Stimulated activated memory B cell treated with anti-CD40 and anti-IgM and Interleukin-4, amounts not matched to agents 10 μg/mL and 1 μg/mL and 100 μg/mL, for 72 hours (primary cell): ENCODE measurements around the gene ARPC4.

ENCODE experiments used
- ATAC-seq: fragments of 150-1000 bp; cut with Tn5 transposase; 2 replicates; pipeline ENCODE4 v1.10.0; 2021
- H3K27ac Mint-ChIP-seq: one replicate; pipeline ENCODE4 v1.8.0; 2022; ENCODE audit warnings: mild to moderate bottlenecking, mixed read lengths
- H3K27me3 Mint-ChIP-seq: one replicate; pipeline ENCODE4 v1.8.0; 2022; ENCODE audit warnings: mixed read lengths
- H3K36me3 Mint-ChIP-seq: one replicate; pipeline ENCODE4 v1.8.0; 2022; ENCODE audit warnings: mixed read lengths
- H3K4me1 Mint-ChIP-seq: one replicate; pipeline ENCODE4 v1.8.0; 2022; ENCODE audit warnings: mixed read lengths
- H3K4me3 Mint-ChIP-seq: one replicate; pipeline ENCODE4 v1.8.0; 2022; ENCODE audit warnings: mild to moderate bottlenecking, moderate library complexity, mixed read lengths
- H3K9me3 Mint-ChIP-seq: one replicate; pipeline ENCODE4 v1.8.0; 2022; ENCODE audit warnings: mixed read lengths

ARPC4 gene

DNA sequence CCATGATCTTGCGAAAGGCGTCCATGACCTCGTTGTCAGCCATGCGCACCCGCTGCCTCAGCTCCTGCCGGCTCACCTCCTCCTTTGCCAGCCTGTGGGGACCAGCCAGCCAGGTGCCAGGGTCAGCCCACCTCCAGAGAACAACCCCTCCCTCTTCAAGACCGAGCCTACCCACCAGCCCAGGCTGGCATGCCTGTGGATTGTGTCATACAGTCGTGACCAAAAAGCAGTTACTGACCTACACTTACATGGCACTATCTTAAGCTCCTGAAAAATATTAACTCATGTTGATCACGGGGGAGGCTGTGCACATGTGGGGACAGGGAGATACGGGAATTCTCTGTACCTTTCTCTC, 12.4 kb upstream of the ARPC4 start:
- peak overlapping the region; percentile 55 for H3K4me3 Mint-ChIP-seq
- peaks cover 63% of the 10 kb centered on the region for H3K4me1 Mint-ChIP-seq
- peaks cover 35% of the 10 kb centered on the region for H3K36me3 Mint-ChIP-seq

DNA sequence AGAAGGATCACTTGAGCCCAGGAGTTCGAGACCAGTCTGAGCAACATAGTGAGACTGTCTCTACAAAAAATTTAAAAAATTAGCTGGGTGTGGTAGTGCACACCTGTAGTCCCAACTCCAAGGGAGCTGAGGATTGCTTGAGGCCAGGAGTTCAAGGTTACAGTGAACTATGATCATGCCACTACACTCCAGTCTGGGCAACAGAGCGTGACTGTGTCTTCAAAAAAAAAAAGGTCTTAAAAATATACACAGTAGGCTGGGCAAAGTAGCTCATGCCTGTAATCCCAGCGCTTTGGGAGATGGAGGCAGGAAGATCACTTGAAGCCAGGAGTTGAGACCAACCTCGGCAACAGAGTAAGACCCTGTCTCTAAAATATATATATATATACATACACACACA, 12.0 kb upstream of the ARPC4 start:
- Mint-ChIP-seq H3K36me3 (peaks cover 40% of the 10 kb centered on the region), H3K4me3 (peak overlapping the region; percentile 55), H3K9me3 (no peaks in the 10 kb centered on the region), H3K27ac (peak overlapping the region; percentile 97), H3K4me1 (peaks cover 63% of the 10 kb centered on the region), H3K27me3 (no peaks in the 10 kb centered on the region)
- no peak for ATAC-seq

More for the DNA sequence above, 12.4 kb upstream of the ARPC4 start:
- H3K27me3 Mint-ChIP-seq: no peaks in the 10 kb centered on the region
- peak; percentile 1 for ATAC-seq
- peak overlapping the region; percentile 97 for H3K27ac Mint-ChIP-seq
- no peaks in the 10 kb centered on the region for H3K9me3 Mint-ChIP-seq

DNA sequence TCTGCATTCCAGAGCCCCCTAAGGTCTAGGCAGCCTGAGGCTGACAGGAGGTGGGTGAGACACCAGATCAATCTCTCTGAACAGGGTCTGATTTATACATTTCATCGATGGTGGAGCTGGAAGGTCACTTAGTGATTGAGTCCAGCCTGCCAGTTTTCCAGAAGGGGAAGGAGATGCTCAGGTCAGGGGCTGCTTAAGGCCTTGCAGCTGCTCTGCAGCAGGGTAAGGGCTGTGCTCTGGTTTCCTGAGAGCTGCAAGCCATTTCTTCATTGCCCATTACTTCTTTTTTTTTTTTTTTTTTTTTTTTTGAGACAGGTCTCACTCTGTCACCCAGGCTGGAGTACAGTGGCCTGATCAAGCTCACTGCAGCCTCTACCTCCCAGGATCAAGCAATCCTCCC, 11.3 kb upstream of the ARPC4 start:
- ATAC-seq: no peak
- no peaks in the 10 kb centered on the region for H3K27me3 Mint-ChIP-seq
- no peaks in the 10 kb centered on the region for H3K9me3 Mint-ChIP-seq
- no peak overlapping the region for H3K4me3 Mint-ChIP-seq
- H3K4me1 Mint-ChIP-seq: peaks cover 62% of the 10 kb centered on the region
- peak overlapping the region; percentile 97 for H3K27ac Mint-ChIP-seq
- H3K36me3 Mint-ChIP-seq: peaks cover 46% of the 10 kb centered on the region

DNA sequence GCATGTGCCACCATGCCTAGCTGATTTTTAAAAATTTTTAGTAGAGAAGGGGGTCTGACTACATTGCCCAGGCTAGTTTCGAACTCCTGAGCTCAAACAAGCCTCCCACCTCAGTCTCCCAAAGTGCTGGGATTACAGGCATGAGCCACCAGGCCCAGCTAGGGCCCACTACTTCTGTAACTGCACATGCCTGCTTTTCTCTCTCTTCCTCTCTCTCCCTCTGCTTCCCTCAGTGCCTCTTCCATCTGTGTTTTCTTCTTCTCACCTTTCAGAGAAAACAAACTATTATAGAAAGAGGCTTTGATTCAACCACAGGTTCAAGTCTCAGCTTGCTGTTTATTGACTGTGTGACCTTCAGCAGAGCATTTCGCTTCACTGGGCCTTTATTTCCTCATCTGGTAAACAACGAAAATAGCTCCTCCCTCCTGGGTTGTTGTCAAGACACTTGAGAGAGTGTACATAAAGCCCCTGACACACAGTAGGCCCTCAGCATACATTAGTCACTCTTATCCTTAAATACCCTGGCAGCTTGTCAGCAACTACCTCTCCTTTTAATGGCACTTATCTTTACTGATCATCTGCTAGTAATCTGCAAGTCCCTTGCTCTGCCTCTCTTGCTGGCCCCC, 10.8 kb upstream of the ARPC4 start:
- H3K4me1 Mint-ChIP-seq: peaks cover 58% of the 10 kb centered on the region
- H3K27ac Mint-ChIP-seq: peak overlapping the region; percentile 97
- H3K36me3 Mint-ChIP-seq: peaks cover 51% of the 10 kb centered on the region
- H3K9me3 Mint-ChIP-seq: no peaks in the 10 kb centered on the region
- ATAC-seq: no peak
- no peaks in the 10 kb centered on the region for H3K27me3 Mint-ChIP-seq
- H3K4me3 Mint-ChIP-seq: peak overlapping the region; percentile 26

DNA sequence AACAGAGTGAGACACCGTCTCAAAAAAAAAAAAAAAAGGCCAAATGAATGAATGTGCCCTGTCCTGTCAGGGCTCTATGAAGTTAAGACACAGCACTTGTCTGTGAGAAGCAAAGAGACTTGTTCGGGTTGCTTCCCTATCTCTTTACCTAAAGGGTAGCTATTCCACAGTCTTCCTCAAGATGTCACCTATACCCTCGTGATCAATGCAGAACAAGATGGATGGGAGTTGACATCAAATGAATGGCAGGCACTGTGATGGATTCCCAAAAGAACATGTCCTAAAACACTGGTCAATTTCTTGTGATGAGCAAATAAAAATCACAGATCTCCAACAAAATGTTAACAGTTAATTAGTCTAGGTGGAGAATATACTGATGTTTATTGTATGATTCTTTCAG, 10.1 kb upstream of the ARPC4 start:
- Mint-ChIP-seq H3K27me3 (no peaks in the 10 kb centered on the region), H3K27ac (peak overlapping the region; percentile 97), H3K9me3 (no peaks in the 10 kb centered on the region), H3K4me1 (peaks cover 58% of the 10 kb centered on the region), H3K36me3 (peaks cover 58% of the 10 kb centered on the region), H3K4me3 (no peak overlapping the region)
- ATAC-seq: no peak

DNA sequence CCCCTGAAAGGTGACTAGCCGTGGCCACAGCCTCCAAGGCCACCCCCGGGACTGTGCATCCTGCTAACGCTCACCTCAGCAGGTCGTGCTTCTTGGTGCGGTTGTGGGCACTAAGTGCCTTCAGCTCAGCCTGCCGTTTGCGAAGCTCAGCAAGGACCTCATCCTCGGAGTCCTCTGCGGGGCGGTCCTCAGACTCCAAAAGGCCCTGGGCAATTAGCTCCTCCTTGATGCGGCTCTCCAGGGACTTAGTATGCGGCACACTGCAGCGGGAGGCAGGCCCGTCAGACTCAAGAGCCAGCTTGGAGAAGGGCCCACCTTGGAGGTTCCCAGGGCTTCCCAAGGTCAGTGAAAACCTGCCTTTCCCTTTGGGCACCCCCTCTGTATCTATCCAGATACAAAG, 8.9 kb upstream of the ARPC4 start:
- Mint-ChIP-seq H3K9me3 (no peaks in the 10 kb centered on the region), H3K27ac (no peak overlapping the region), H3K4me1 (peaks cover 49% of the 10 kb centered on the region), H3K36me3 (peaks cover 68% of the 10 kb centered on the region), H3K27me3 (no peaks in the 10 kb centered on the region), H3K4me3 (no peak overlapping the region)
- ATAC-seq: no peak

DNA sequence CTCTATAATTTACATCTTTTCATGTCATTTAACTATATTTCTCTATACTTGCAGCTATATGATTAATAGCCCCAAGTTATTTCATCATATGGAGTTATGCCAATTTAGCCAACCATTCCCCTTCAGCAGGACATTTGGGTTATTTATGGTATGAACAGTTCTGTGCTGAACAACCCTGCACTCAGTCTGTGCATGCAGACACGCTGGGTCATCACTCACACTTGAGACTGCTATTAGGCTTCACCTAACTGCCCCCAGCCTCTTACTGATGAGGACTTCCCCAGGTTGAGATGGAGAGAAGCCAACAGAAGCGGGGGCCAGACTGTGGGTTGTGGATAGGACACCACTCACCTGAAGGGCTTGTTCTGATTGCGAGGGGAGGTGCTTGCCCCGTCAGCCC, 7.9 kb upstream of the ARPC4 start:
- Mint-ChIP-seq H3K4me1 (peaks cover 42% of the 10 kb centered on the region), H3K27ac (no peak overlapping the region), H3K36me3 (peaks cover 78% of the 10 kb centered on the region), H3K4me3 (no peak overlapping the region), H3K27me3 (no peaks in the 10 kb centered on the region), H3K9me3 (no peaks in the 10 kb centered on the region)
- ATAC-seq: no peak

DNA sequence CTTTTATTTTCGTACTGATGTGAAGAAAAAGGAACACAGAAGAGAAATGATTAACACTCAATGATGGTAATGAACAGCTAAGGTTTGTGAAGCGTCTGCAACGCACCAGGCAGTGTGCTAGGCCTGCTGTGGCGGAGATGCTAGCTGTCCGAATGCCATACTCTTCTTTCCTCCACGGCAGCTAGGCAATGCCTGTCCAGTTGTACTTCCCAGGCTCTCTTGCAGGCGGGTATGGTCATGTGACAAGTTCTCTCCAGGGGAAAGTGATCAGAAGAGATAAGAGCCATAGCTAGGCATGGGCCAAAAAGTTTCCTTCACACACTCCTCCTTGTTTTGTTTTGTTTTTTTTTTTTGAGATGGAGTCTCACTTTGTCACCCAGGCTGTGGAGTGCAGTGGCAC, 7.3 kb upstream of the ARPC4 start:
- Mint-ChIP-seq H3K36me3 (peaks cover 81% of the 10 kb centered on the region), H3K9me3 (no peaks in the 10 kb centered on the region)

DNA sequence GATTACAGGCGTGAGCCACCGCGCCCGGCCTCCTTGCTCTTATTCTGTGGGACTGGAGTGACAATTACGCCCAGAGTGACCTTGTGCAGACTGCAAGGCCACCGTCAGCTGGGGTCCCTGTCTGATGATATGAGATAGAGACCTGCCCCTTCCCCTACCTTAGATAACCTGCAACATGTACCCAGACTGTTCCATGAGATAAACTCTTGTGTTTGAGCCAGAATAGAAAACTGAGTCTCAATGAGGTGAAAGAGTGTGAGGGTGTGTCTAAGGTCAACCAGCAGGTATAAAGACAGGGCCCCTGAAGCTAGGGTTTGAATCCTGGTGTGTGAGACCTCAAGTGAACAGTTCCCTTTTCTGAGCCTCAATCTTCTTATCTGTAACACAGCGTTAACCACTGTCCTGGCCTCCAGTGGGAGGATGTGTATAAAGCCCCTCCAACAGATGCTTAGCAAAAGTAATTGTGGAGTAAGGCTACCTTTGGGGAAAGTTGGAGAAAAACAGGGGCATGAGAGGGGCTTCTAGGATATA, 6.6 kb upstream of the ARPC4 start:
- Mint-ChIP-seq H3K27ac (no peak overlapping the region), H3K4me1 (peaks cover 41% of the 10 kb centered on the region), H3K9me3 (no peaks in the 10 kb centered on the region), H3K4me3 (no peak overlapping the region), H3K36me3 (peaks cover 79% of the 10 kb centered on the region), H3K27me3 (no peaks in the 10 kb centered on the region)
- no peak for ATAC-seq

More for the DNA sequence above, 7.3 kb upstream of the ARPC4 start:
- no peak for ATAC-seq
- H3K4me1 Mint-ChIP-seq: peaks cover 42% of the 10 kb centered on the region
- no peak overlapping the region for H3K27ac Mint-ChIP-seq
- H3K4me3 Mint-ChIP-seq: no peak overlapping the region
- no peaks in the 10 kb centered on the region for H3K27me3 Mint-ChIP-seq

DNA sequence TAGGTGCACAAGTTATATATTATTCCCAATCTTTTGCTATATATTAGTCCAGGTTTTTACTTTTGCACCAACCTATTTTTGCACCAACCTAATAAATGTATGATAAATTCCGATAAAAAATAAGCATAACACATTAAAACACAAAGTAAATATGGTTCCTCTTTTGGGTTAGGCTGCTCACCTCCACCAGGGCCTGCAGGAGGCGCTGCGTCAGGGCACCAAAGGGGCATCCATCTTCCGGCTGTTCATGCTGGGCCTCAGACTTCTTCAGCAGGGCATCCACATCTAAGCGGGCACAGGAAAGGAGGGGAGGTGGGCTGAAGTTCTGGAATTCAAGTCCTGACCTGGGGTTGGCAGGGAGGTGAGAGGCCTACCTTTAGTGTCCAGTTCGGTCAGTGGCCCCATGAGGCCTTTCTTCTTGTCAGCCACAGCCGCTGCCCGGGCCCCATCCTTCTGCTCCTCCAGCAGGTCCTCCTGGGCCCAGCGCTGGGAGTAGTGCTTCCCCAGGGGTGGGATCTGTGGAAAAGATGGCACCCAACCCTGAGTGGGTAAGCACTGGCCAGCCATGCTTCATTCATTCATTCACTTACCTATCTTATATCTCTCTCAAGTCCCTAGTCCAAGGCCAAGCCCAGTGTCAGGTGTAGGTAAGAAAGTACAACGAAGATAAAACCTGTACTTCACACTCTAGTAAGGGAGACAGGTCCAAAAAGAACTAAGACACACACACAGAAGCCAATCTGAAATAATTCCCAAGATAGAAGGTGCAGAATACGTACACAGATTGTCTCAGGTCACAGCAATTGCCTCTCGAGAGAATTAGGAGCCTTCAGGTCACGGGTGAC, 5.8 kb upstream of the ARPC4 start:
- Mint-ChIP-seq H3K27me3 (no peaks in the 10 kb centered on the region), H3K36me3 (peaks cover 75% of the 10 kb centered on the region), H3K9me3 (no peaks in the 10 kb centered on the region), H3K4me1 (peaks cover 41% of the 10 kb centered on the region), H3K27ac (peak overlapping the region; percentile 64), H3K4me3 (no peak overlapping the region)
- no peak for ATAC-seq

DNA sequence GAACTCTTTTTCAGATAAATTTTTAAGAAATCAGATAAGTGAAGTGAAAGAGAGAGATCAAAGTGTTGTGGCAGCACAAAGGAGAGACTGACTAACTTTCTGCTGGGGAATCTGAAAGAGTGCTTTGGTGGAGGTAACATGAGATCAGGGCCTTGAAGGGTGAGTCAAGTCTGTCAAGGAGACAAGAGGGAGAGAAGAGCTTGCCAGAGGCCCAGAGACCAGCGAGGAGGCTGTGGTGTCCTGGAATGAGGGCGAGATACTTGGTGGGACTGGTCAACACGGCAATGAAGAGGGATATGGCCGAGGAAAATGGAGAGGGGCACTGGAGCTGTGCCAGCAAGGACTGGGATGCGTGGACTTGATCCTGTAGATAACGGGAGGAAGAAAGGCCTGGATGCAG, 5.2 kb upstream of the ARPC4 start:
- Mint-ChIP-seq H3K4me3 (no peak overlapping the region), H3K36me3 (peaks cover 69% of the 10 kb centered on the region), H3K27ac (peak overlapping the region; percentile 64)

DNA sequence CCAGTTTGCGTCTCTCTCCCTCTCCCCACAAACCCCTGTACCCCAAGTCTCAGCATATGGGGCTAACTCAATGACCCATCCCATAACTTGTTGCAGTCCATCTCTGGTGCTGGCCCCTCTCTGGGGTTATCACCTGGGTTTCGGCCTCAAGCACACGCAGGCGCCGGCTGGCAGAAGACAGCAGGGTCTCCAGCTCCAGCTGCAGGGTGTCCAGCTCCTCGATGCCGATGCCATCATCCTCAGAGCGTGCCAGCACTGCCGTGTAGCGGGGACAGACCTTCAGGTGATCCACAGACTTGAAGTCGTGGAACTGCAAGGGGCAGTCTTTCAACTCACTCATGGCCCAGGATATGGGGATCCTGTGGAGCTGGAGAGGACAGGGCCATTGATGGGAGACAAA, 1.8 kb upstream of the ARPC4 start:
- ATAC-seq: no peak
- H3K4me3 Mint-ChIP-seq: peak overlapping the region; percentile 30
- H3K27ac Mint-ChIP-seq: no peak overlapping the region
- H3K36me3 Mint-ChIP-seq: peaks cover 69% of the 10 kb centered on the region
- H3K9me3 Mint-ChIP-seq: no peaks in the 10 kb centered on the region
- no peaks in the 10 kb centered on the region for H3K27me3 Mint-ChIP-seq
- H3K4me1 Mint-ChIP-seq: peaks cover 57% of the 10 kb centered on the region

More for the DNA sequence above, 5.2 kb upstream of the ARPC4 start:
- H3K4me1 Mint-ChIP-seq: peaks cover 35% of the 10 kb centered on the region
- H3K27me3 Mint-ChIP-seq: no peaks in the 10 kb centered on the region
- no peaks in the 10 kb centered on the region for H3K9me3 Mint-ChIP-seq
- ATAC-seq: no peak

DNA sequence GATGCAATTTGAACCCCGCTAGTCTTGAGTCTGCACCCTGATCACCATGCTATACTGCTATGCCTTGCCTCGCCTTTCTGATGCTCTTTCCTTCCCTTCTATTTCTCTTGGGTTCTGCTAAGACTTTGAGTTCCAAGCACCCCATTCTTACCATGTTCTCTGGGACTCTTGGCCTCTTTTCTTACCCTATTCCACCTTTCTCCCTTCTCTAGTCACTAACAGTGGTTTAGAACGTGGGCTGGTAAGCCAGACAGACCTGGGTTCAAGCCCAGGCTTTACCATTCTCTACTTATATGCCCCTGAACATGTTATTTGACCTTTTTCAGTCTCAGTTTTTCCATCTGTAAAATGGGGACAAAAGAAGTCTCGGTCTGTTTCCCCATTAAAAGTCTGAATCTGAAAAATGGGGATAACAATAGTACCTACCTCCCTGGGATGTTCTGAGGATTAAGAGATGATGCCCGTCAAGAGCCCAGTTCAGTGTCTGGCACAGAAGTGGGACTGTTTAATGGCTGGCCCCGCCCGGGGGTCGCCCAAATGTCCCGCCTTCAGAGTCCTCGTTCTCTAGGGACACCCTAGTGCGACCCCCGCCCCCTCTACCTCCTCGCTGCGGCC, 985 bp upstream of the ARPC4 start:
- Mint-ChIP-seq H3K36me3 (peaks cover 66% of the 10 kb centered on the region), H3K4me1 (peaks cover 62% of the 10 kb centered on the region), H3K9me3 (no peaks in the 10 kb centered on the region), H3K27ac (peak overlapping the region; percentile 100), H3K4me3 (peak overlapping the region; percentile 91), H3K27me3 (no peaks in the 10 kb centered on the region)
- ATAC-seq: no peak

DNA sequence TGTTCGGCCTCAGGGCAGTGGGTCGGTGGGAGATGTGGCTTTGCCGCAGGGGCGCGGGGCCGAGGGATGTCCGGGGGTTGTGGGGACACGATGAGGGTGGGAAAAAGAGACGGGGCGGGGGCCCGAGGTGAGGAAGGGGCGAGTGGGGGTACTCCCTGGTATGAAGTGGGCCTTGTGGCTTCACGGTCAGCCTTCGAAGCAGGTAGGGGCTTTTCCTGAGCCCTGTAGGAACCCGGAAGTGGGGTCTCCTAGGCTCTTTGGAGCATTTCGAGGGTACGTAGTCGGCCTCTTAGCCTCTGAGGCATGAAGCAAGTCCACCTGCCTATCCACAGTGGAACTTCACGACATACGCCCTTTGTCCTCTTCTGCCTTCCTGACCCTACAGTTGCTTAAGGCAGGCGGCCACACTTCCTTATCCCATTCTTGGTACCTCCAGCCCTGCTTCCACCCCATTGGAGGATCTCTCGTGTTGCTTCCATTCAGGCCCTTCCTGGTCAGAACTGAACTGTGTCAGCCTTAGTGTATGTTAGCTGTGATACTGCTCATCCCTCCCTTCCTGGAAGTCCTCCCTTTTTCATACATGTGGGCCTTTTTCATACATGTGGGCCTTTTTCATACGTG, 389 bp downstream of the ARPC4 start:
- peak; percentile 0 for ATAC-seq
- Mint-ChIP-seq H3K4me1 (peaks cover 67% of the 10 kb centered on the region), H3K9me3 (no peaks in the 10 kb centered on the region), H3K36me3 (peaks cover 67% of the 10 kb centered on the region), H3K27me3 (no peaks in the 10 kb centered on the region), H3K27ac (peak overlapping the region; percentile 100), H3K4me3 (peak overlapping the region; percentile 91)

DNA sequence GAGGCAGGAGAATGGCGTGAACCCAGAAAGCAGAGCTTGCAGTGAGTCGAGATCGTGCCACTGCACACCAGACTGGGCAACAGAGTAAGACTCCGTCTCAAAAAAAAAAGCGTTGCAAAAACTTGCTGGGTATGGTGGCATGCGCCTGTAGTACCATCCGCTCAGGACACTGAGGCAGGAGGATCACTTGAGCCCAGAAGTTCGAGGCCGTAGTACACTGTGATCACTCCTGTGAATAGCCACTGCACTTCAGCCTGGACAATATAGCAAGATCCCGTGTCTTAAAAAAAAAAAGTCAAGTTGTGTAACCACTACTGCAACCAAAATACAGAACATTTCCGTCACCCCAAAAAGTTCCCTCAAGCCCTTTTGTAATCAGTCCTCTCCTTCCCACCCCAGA, 1.5 kb downstream of the ARPC4 start:
- ATAC-seq: no peak
- Mint-ChIP-seq H3K4me1 (peaks cover 68% of the 10 kb centered on the region), H3K36me3 (peaks cover 59% of the 10 kb centered on the region), H3K9me3 (no peaks in the 10 kb centered on the region), H3K4me3 (peak overlapping the region; percentile 91), H3K27me3 (no peaks in the 10 kb centered on the region), H3K27ac (peak overlapping the region; percentile 100)
